IPS-NIHi11 (cell line): ENCODE data around the gene BCL2L14.

Source experiments
- DNase-seq: peaks from one replicate; pipeline ENCODE4 v3.0.0; 2012; ENCODE audit warnings: mixed read lengths, low spot score

The BCL2L14 gene

DNA sequence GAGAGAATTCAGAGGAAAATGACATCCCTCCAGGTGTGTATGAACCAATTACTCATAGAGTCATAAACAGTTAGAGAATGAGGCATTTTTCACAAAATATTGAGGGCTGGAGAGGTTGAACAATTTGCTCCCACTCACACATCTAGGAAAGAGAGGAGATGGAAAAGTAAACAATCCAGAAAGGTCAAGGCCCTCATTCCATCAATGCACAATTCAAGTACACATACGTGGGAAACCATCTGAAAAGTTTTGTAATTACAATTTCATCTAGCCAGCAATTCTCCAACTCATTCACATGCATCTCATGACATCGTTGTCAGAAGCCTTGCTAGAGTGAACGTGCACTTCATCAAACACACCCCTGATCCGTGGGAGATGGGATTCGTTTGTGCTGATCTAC lies 15.7 kb upstream of the BCL2L14 start:
- DNase-seq: no peak

DNA sequence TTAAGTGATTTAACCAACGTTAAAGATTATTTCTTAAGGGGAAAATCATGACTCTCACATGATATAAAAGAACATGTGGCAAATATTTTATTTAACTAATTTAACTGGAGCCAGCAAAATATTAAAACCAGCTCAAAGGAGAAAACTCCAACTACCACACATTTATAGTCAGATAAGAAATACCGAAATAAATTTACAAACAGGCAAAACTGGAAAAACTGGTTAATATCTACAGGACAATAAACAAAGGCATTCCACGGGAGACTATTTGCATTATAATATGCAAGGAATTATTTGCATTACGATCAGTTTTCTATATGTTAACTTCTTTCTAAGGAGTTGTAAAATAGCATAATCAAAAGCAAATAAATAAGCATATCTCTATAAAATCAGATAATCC lies 13.8 kb upstream of the BCL2L14 start:
- no peak for DNase-seq

DNA sequence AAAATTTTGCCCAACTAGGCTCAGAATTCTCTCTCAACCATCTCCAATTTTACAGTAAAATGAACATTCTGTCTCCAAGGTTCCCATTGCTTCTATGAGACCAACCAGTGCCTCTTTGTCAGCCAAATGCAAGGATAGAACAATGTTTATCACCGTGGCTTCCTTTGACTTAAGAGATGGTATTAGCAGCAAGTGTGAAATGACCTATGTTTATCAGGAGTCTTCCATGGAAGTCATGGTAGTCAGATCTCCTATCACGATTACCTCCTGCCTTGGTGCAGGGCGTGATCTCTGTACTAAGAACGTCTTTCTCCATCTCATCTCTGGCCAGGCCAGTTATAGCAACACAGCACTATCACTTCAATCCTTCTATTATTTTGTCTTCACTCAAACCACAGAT lies 6.1 kb upstream of the BCL2L14 start:
- no peak for DNase-seq

DNA sequence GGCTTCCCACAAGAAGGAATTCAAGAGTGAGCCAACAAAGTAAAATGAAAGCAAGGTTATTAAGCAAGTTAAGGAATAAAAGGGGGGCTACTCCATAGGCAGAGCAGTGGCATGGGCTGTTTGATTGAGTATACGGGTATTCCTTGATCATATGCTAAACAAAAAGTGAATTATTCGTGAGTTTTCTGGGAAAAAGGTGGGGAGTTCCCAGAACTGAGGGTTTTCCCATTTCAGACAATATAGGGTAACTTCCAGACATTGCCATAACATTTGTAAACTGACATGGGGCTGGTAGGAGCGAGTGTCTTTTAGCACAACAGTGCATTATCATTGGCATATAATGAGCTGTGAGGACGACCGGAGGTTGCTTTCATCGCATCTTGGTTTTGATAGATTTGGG lies 2.0 kb upstream of the BCL2L14 start:
- no peak for DNase-seq

DNA sequence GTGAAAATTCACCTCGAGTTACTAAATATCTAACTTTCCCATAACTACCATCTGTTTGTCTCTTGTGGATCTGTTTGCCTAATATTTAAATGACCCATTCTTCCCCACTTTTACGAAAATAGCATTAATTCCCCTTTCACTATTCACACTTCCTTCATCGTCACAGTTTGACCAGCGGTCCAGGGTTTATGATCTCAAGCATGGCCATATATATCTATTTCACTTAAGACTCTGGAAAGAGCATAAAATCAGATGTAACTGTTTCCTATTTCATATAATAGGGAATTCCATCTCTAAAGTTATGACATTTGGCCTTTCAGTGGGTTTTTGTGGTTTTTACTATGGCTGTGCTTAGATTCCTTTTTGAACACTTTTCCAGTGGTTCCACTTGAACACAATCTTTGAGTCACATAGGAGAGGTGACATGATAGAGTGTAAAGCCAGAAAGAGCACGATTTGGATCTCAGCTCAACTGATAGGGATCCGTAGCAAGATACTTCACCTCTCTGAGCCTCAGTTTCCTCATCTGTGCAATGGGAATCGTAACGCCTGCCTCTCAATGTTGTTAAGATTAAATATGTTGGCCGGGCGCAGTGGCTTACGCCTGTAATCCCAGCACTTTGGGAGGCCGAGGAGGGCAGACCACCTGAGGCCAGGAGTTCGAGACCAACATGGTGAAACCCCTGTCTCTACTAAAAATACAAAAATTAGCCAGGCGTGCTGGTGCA lies 754 bp upstream of the BCL2L14 start:
- DNase-seq: no peak

DNA sequence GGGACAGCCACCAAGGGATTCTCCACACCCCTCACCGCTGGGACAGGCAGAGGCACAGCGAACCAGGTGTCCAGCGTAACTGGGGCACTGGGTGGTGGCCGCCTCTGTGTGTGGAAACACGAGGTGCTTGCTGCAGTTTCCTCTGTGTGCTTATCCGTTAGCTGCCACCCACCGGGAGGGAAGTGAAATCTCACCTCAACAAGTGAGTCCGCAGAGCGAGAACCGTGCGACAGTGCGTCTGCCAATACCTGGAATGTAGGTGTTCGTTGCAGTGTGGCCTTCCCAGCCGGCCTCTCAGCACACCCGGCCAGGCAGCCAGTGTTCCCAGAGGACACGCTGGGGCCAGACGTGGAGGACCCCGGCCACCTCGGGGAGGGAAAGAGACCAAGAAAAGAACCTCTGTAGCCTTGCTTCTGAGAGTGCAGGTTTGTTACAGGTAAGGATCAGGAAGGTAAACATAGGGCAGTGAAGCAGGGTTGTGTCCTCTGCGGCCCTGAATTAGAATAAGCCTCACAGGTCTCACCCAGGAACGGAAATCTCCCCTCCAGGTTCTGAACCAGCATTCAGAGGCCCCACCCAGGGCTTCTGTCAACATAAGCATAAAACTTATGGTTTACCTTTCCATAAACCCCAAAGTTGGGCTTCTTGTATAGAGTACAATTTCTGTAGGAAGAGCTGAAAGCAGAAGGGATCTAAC lies 1.5 kb downstream of the BCL2L14 start:
- no peak for DNase-seq

DNA sequence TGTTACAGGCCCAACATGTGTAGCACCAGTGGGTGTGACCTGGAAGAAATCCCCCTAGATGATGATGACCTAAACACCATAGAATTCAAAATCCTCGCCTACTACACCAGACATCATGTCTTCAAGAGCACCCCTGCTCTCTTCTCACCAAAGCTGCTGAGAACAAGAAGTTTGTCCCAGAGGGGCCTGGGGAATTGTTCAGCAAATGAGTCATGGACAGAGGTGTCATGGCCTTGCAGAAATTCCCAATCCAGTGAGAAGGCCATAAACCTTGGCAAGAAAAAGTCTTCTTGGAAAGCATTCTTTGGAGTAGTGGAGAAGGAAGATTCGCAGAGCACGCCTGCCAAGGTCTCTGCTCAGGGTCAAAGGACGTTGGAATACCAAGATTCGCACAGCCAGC lies 8.6 kb downstream of the BCL2L14 start:
- DNase-seq: no peak

DNA sequence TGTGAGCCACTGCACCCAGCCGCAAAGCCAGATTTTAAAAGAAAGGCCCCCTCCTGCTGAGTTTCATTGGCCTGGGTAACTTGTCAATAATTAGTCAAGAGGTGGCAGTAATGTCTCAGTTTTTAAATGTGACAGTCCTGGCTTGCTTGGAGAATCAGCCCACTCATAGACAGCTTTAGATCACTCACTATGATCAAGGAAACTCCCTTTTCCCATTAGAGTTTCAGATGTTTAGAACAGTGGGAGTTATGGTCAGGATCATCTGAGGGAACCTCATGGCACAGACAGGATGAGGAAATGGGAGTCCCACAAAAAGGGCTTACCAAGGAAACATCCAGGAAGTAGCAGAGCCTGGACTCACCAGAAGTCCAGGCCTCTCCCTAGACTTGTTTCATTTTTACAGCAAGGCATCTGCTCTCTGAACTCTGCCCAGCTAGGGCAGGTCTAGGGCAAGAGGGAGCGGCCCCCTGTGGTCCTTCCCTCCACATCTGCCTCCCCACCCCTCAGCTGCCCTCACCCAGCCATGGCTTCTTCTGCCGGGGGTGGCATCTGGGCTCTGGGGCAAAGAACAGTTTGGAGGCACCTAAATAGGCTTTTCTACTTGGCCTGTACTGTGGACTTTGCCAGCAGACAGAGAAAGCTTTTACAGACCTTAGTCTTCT lies 11.2 kb downstream of the BCL2L14 start:
- DNase-seq: peak; percentile 38

DNA sequence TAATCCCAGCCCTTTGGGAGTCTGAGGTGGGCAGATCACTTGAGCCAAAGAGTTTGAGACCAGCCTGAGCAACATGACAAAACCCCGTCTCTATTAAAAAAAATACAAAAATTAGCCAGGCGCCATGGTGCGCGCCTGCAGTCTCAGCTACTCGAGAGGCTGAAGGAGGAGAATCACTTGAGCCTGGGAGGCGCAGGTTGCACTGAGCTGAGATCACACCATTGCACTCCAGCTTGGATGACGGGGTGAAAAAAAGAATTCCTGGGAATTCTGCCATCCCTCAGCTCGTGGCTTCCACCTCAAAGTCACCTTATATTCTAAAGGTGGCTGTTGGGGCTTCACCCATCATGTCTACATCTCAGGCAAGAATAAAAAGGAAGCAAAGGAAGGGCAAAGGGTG lies 12.9 kb downstream of the BCL2L14 start:
- no peak for DNase-seq

DNA sequence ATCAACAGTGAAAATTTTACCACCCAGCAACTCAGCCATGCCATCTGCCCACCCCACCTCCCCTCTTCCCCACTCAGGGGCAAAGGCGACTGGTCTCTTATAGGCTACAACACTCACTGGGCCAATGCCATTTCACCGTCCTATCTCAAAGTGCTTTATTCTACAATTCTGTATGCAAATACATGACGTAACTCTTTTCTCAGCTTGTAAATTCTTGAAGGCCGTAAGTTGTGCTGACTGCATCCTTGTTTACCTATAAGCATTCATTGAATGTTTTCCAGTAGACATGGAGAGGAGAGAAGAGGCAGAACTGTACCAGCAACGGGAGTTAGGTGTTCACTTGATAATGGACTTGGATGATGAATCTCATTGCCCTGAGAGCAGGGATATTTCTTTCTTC lies 15.6 kb downstream of the BCL2L14 start:
- DNase-seq: no peak

DNA sequence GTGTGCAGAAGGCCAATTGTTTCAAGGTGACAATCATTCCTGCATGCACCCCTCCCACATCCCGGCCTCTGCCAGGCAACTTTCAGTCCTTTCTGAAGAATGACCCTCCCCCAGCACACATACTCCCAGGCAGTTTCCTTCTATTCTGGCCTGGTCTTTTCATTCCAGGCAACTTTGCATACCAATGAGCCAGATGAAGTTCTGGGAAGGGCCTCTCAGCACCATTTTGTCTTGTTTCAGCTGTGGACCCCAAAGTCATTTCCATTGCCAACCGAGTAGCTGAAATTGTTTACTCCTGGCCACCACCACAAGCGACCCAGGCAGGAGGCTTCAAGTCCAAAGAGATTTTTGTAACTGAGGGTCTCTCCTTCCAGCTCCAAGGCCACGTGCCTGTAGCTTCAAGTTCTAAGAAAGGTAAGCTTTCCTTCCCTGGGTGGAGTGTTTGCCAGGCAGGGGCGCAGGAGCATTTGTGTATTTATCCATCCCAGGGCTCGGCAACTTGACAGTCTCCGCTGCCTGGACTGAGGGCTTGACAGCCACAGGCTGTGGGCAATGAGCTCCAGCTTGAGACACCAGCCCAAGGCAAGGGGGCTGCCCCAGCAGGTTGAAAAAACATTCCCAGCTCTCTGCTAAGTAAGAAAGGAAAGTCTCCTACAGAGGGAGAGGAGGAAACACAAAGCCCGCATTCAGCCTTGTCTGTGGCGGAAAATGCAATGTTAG lies 16.4 kb downstream of the BCL2L14 start:
- DNase-seq: peak; percentile 69

DNA sequence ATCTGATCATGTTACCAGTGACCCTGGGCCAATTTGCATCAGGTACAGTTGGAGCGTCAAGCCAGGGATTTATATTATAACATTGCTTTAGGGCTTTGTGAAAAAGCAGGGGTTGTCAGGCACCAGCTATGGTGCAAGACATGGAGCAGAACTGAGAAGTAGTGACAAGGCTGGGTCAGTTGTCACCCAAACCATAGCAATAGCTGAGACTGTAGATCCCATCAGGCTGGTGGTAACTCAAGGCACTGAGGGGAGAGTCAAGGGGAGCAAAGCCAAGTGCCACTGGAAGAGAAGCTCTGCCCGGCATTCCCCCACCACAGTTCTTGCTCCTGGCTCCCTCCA lies 16.9 kb downstream of the BCL2L14 start:
- no peak for DNase-seq

DNA sequence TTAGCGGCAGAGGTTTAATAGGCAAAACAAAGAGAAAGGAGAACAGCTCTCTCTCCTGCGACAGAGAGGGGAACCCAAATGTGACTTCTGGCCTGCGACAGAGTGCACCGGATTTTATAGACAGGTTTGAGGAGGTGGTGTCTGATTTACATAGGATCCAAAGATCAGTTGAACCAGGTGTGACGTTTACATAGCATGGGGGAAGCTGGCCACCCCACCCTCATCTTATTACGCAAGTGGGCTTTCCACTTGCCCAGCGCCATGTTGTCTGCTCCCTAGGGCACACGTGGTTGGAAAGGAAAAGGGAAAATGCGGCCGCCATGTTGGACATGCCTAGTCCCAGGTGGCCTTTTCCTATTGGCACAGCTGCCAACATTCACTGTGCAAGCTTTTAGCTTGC lies 17.4 kb downstream of the BCL2L14 start:
- no peak for DNase-seq

DNA sequence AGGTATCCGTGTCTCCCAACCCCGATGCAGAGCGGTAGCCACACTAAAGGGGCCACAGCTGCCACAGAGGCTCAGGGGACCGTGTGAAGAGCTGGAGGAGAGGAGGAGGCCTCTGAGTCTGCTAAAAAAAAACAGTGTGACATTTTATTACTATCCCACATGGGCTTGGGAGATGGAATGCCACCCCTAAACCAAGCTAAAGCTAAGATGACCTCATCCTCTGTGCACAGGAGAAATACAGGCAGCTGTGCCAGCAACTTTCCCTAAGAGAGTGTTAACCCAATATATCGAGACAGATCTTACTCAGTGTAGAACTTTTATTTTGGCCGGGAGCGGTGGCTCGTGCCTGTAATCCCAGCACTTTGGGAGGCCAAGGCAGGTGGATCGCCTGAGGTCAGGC lies 18.0 kb downstream of the BCL2L14 start:
- DNase-seq: no peak

DNA sequence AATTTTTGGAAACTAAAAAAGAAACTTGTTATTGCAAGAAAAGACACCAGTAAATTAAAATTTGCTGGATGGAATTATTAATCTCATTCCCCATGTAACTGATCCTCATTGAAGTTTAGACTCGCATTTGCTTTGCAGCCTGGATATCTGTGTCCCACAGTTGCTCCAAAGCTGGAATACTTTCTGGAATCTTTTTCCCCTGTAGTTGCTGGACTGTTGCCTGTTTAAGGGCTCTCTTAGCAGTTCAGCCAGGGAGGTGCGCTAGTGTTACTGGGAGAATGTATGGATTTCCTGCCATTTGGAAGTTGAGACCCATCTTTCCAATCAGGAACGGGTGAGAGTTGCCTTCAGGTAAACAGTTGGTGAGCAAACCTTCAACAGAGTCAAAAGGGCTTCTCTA lies 20.3 kb downstream of the BCL2L14 start:
- DNase-seq: no peak

DNA sequence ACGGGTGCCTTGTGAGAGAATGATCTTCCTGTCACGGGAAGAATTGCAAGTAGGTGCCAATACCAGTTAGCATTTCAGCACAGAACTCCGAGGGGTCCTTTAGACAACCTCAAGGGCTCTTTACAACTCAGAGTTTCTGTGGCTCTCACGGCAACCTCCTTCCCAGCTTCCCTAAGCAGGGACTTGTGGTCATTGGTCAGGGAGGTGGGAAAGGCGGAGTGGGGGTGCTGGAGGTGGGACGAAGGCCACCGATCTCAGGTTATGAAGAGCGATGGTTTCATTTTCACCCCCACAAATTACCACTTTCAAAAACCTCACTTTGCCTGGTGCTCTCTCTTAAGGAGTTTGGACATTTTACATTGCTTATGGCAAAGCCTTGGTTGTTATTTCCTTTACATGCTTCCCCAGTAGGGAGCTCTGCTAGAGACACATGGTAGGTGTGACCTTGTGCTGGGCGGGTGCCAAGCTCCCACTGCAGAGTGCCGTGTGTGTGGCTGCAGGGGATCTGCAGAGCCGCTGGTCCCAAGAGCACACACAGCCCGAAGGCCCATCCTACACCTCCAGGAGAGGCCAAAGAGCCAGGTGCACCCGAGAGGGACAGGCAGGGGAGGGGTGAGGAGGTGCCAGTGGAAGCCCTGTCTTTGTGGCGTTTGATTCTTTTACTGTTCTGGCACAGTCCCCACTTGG lies 21.4 kb downstream of the BCL2L14 start:
- DNase-seq: peak; percentile 29

DNA sequence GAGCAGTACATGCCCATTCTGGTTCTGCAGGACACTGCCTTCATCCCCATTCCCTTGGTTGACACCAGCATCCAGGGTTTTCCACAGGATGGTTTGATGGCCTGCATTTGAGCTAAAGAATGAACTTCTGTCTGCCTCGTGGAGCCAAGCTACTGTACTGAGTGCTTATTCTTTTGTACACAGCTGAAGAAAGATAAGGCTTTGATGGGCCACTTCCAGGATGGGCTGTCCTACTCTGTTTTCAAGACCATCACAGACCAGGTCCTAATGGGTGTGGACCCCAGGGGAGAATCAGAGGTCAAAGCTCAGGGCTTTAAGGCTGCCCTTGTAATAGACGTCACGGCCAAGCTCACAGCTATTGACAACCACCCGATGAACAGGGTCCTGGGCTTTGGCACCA lies 23.7 kb downstream of the BCL2L14 start:
- no peak for DNase-seq

DNA sequence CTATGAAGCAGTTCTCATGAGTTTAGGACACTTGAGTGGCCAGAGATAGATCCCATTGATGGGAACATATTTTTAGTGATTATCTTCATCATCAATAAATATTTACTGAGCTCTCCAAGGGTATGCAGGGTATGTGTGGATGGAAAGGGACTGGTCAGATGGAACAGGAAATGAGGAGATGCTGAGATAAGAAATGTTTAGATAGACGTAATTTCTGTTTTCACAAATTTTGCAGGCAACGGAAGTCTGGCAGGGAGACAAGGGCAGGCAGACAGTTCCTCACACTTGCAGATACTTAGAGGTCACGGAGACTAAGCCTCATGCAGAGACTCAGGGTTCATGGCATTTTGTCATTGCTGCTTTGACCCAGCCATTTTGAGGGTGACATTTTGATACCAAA lies 24.3 kb downstream of the BCL2L14 start:
- no peak for DNase-seq

DNA sequence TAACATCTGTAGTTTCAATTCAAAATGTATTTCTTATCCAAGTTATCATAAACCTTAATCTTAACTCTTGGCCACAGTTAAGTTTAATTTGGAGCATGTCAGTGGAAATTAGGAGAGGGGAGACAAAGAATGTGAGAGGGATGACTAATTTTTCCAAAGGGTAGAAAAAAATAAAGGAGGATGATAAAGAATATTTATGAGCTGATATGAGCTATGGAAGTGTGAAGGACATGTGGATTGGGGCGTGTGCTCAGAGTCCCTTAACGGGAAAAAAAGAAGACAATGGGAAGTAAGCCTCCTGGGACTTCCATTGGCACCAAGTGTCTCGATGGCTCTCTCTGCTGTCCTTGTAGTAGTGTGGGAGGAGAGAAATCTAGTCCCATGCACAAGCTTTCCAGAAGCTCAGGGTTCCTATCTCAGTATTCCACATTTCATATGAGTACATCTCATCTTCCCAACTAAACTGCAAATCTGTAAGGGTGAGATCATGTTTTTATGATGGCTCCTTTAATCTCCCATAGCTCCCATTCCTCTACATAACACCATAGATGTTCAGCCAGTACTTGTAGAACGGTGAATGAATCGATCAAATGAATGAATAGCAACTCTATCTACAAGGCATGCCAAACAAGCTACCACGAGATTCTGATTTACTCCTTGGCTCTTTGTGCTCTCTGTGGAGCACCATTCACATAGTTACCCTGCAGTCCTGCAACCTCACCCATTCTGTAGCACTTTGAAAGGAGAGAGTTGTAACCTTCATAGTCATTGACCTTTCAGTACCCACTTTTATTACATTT lies 27.4 kb downstream of the BCL2L14 start:
- no peak for DNase-seq

DNA sequence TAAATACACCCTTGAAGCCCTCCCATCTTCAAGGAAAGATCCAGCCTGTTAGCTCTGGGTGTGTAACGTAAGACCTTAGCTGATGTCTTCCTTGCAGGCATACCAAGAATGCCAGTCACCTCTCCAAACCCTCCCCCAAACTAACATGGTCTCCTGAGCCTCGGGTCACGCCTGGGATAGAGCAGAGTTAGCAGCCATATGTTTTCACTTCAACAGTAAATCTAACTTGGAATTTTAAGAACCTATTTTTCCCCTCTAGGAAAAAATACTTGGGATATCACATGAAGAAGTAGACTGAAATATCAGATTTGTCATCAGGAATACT lies 27.9 kb downstream of the BCL2L14 start:
- no peak for DNase-seq

DNA sequence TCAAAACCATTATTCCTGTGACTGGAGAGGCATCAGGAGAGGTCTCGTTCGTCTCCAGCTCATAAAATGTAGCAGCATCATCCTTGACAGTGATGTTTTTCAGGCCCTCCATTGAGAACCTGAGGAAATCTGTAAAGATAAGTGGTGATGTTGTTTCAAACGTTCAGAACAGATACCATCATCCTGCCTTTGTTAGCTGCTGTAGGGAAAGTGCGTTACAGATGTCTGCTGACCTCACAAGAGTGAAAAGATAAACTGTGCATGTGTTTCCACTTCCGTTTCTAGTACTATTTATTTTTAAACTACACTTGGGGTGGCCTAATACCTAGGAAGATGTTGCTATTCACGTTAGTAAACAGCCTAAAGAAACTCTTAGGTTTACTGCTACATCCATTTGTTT lies 28.4 kb downstream of the BCL2L14 start:
- no peak for DNase-seq

DNA sequence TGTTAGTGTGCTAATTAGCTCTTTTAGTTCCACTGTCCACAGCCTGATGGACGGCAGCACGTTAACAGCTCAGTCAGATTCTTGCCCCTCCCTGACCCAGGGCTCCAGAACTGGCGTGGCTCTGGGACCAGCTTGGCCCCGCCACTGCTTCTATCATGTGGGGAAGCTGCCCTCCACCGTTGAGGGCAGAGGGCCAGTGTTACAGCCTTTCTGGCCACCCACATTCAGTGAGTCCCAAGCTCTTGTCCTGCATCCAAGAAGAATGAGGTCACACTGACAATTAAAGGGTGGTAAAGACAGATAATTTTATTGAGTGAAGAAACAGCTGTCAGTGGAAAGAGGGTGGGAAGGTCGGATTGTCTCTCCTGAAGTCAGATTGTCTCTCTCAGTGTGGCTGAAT lies 36.9 kb downstream of the BCL2L14 start:
- DNase-seq: no peak
